Transverse colon (tissue), 4 donors: ENCODE data around the gene MAN2A1. TPM values are rescaled to one million over a fixed set of nuclear protein-coding genes. Genes with fewer than 3 reads are reported as not detected.

Experiments used
- DNase-seq: peaks from one replicate; pipeline ENCODE4 v3.0.0-alpha.2; 2019
- H3K27ac ChIP-seq, 4 donors: fragments of 200-600 bp; sonication (generic); 2 replicates each; pipeline ENCODE4 v1.5.1; 2016 to 2018; ENCODE audit warnings: inconsistent platforms in 4 of 4
- H3K27me3 ChIP-seq: fragments of 200-600 bp; sonication (generic); 2 replicates; pipeline ENCODE4 v1.5.1; 2017; ENCODE audit warnings: inconsistent platforms
- H3K36me3 ChIP-seq, 4 donors: fragments of 200-600 bp; sonication (generic); 2 replicates each; pipeline ENCODE4 v1.5.1; 2017 to 2019; ENCODE audit warnings: inconsistent platforms in 4 of 4
- H3K4me1 ChIP-seq, 4 donors: fragments of 200-600 bp; sonication (generic); 2 replicates each; pipeline ENCODE4 v1.5.1; 2017 to 2020; ENCODE audit warnings: inconsistent platforms in 4 of 4
- H3K4me3 ChIP-seq, 4 donors: fragments of 200-600 bp; sonication (generic); 1 replicate in 1 of 4; 2 replicates in 3 of 4; pipeline versions ENCODE4 v1.5.1 to v1.6.1; 2017 to 2019; ENCODE audit warnings: inconsistent platforms in 4 of 4
- H3K9me3 ChIP-seq, 2 donors: fragments of 200-600 bp; sonication (generic); 2 replicates each; pipeline ENCODE4 v1.5.1; 2017 to 2019; ENCODE audit warnings: inconsistent platforms in 2 of 2
- EP300 ChIP-seq: sonication (generic); formaldehyde crosslinking; IDR thresholded peaks from one replicate; pipeline ENCODE4 v1.6.1; 2017; ENCODE audit warnings: antibody characterized with exemption, low read depth
- POLR2A ChIP-seq: fragments of 450-650 bp; IDR thresholded peaks from one replicate; pipeline ENCODE4 v1.6.1; 2016; ENCODE audit warnings: antibody characterized with exemption, mild to moderate bottlenecking, moderate library complexity
- POLR2AphosphoS5 ChIP-seq, 3 donors: sonication (generic); formaldehyde crosslinking; IDR thresholded peaks; one replicate each; pipeline ENCODE4 v1.6.1; 2016; ENCODE audit warnings: antibody characterized with exemption in 3 of 3
- WGBS, 2 donors: methylation state at CpG; one replicate each; pipeline ENCODE4 v1.1.5; 2018; ENCODE audit warnings: low coverage in 1 of 2; 5-methylcytosine and 5-hydroxymethylcytosine counted together
- in situ Hi-C, 4 donors: fragments of 200-750 bp; cut with MboI; loops; one replicate each; pipeline versions ENCODE4 v1.15.0 to v1.15.1; 2017; ENCODE audit warnings: low sequenced_read_pairs in 3 of 4, low pct_ligation_motif_present in 1 of 4, low pct_unique_long_range_greater_than_20kb in 1 of 4
- intact Hi-C: fragments of 100-400 bp; cut with DNase I; formaldehyde crosslinking; loops from one replicate; pipeline ENCODE4 v1.15.1; 2023; ENCODE audit warnings: low total_unique reads
- total RNA-seq, 4 donors: library from RNA; depleted of rRNA; stranded (reverse); fragments of >200 nt; gene quantifications; one replicate each; pipeline ENCODE4 v1.1.0, GENCODE V29; 2016
- TF ChIP-seq, protein P1 (sequence below), 5 experiments: fragments of 200-600 bp in 3 of 5; fragments of 450-650 bp in 2 of 5; sonication (generic) in 3 of 5; IDR thresholded peaks; 1 replicate in 2 of 5; 2 replicates in 3 of 5; pipeline ENCODE4 v1.5.1; 2016 to 2017; ENCODE audit warnings: antibody characterized with exemption in 5 of 5, inconsistent platforms in 3 of 5, mild to moderate bottlenecking in 2 of 5, moderate library complexity in 1 of 5

The MAN2A1 gene
- total RNA-seq, 4 donors from 2014 or later, result 39.2 to 95.3 (median 70.4) TPM

DNA sequence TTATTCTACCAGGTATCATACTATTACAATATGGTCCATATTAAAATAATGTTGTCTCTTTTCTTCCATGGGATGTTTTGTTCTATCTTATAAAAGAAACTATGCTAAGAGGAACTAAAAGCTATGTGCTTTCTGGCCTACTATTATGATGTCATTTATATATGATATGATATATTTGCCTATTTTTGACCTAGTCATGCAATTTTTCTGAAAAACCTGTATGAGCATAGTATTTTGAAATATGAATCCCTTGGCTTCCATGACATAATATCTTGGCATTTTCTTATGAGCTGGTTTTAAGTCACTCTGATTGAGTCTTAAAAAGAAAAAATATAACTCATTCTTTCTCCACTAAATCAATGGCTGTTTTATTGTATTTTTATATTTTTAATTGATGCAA, 60.7 kb downstream of the MAN2A1 start:
- Histone ChIP-seq H3K9me3 (no peaks in the 10 kb centered on the region), H3K4me1 (peaks cover 0 to 10% (median 6%) of the 10 kb centered on the region in 4 donors), H3K27ac (no peak overlapping the region), H3K27me3 (no peaks in the 10 kb centered on the region), H3K4me3 (no peak overlapping the region), H3K36me3 (no peaks in the 10 kb centered on the region)
- no peak for TF ChIP-seq POLR2A
- no peak for TF ChIP-seq POLR2AphosphoS5 (IDR thresholded peaks at IDR 0.05)
- TF ChIP-seq, protein P1, sequence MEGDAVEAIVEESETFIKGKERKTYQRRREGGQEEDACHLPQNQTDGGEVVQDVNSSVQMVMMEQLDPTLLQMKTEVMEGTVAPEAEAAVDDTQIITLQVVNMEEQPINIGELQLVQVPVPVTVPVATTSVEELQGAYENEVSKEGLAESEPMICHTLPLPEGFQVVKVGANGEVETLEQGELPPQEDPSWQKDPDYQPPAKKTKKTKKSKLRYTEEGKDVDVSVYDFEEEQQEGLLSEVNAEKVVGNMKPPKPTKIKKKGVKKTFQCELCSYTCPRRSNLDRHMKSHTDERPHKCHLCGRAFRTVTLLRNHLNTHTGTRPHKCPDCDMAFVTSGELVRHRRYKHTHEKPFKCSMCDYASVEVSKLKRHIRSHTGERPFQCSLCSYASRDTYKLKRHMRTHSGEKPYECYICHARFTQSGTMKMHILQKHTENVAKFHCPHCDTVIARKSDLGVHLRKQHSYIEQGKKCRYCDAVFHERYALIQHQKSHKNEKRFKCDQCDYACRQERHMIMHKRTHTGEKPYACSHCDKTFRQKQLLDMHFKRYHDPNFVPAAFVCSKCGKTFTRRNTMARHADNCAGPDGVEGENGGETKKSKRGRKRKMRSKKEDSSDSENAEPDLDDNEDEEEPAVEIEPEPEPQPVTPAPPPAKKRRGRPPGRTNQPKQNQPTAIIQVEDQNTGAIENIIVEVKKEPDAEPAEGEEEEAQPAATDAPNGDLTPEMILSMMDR (IDR thresholded peaks at IDR 0.05), result no peak
- no peak for TF ChIP-seq EP300
- in situ Hi-C loops, result no loop called here
- intact Hi-C loops, result no loop called here
- DNase-seq, result no peak

GRCh38 chr5:109753279-109753678, 63.6 kb downstream of the MAN2A1 start:
- intact Hi-C loops (no loop called here), in situ Hi-C loops (no loop called here)

GRCh38 chr5:109754319-109754718, 64.6 kb downstream of the MAN2A1 start:
- Histone ChIP-seq H3K4me1 (peaks cover 0 to 22% (median 9%) of the 10 kb centered on the region in 4 donors), H3K27me3 (no peaks in the 10 kb centered on the region), H3K27ac (no peak overlapping the region), H3K9me3 (no peaks in the 10 kb centered on the region), H3K4me3 (no peak overlapping the region), H3K36me3 (peaks cover 0 to 4% (median 2%) of the 10 kb centered on the region in 4 donors)
- no peak for TF ChIP-seq POLR2A
- no peak for TF ChIP-seq EP300
- TF ChIP-seq POLR2AphosphoS5 (IDR thresholded peaks at IDR 0.05), result no peak
- TF ChIP-seq, protein P1 (IDR thresholded peaks at IDR 0.05), result no peak
- DNase-seq, result no peak
- intact Hi-C loops, result no loop called here
- in situ Hi-C loops, result no loop called here

More at GRCh38 chr5:109753279-109753678, 63.6 kb downstream of the MAN2A1 start:
- H3K4me3 ChIP-seq, result no peak overlapping the region
- no peak overlapping the region for H3K27ac ChIP-seq
- no peak for DNase-seq
- TF ChIP-seq POLR2AphosphoS5 (IDR thresholded peaks at IDR 0.05), result no peak
- TF ChIP-seq POLR2A, result no peak
- TF ChIP-seq, protein P1 (IDR thresholded peaks at IDR 0.05), result no peak
- TF ChIP-seq EP300, result no peak
- H3K9me3 ChIP-seq, result no peaks in the 10 kb centered on the region
- no peaks in the 10 kb centered on the region for H3K27me3 ChIP-seq
- 95% methylated on average over 3 of the region's 3 CpGs for WGBS, 2 donors
- peaks cover 0 to 4% (median 2%) of the 10 kb centered on the region in 4 donors for H3K36me3 ChIP-seq
- peaks cover 0 to 15% (median 6%) of the 10 kb centered on the region in 4 donors for H3K4me1 ChIP-seq

DNA sequence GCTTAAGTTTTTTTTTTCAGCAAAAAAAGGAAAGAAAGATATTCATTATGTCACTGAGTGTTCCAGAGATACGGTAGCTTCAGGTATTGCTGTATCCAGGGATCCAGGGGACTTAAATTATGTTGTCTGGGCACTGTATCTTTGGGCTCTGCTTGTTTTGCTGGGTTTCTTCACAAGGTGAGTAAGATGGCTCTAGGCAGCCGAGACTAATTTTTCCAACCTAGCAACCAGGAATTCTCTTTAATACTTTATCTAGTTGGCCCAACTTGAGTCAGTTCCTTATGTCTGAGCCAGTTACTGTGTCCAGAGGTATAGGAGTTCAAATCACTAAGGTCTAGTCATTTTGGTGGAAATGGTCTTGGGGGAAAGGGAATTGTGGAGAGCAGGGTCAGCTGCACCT, 66.0 kb downstream of the MAN2A1 start:
- intact Hi-C loops, result no loop called here

More for the DNA sequence above, 66.0 kb downstream of the MAN2A1 start:
- WGBS, 2 donors, result 43 to 75% methylated on average over 1 to 2 of the region's 2 CpGs
- peaks cover 0 to 26% (median 12%) of the 10 kb centered on the region in 4 donors for H3K4me1 ChIP-seq
- H3K27me3 ChIP-seq, result no peaks in the 10 kb centered on the region
- DNase-seq, result no peak
- peaks cover 0 to 4% (median 2%) of the 10 kb centered on the region in 4 donors for H3K36me3 ChIP-seq
- H3K4me3 ChIP-seq, result no peak overlapping the region
- in situ Hi-C loops, result no loop called here
- TF ChIP-seq, protein P1 (IDR thresholded peaks at IDR 0.05), result no peak
- TF ChIP-seq EP300, result no peak
- H3K9me3 ChIP-seq, result no peaks in the 10 kb centered on the region
- no peak overlapping the region for H3K27ac ChIP-seq
